HG03060 (cell line): ENCODE results near the gene BBS2.

Source experiments
- ATAC-seq: cut with Tn5 transposase; IDR thresholded peaks from one replicate; pipeline ENCODE4 v1.9.1; 2021; ENCODE audit warnings: low read depth, moderate number of reproducible peaks; ENCODE audit not compliant: unreplicated experiment

The BBS2 gene

GRCh38 chr16:56519459-56520250 is at the start of gene BBS2:
Gene BBS2, minus strand, starts transcription at chr16:56520024. Its CDS starts 162 bp downstream, at chr16:56519862.
- peak; percentile 51 for ATAC-seq

- no peak for ATAC-seq
Observed at GRCh38 chr16:56564793-56565477, 45.1 kb upstream of the BBS2 start, which contains the start of gene MT4. Gene MT4, plus strand, starts transcription at chr16:56565073. Its CDS starts 56 bp downstream, at chr16:56565129.

- ATAC-seq: no peak
Observed at GRCh38 chr16:56561126-56561525, 41.3 kb upstream of the BBS2 start.

- ATAC-seq: no peak
Observed at GRCh38 chr16:56560447-56560846, 40.6 kb upstream of the BBS2 start.

GRCh38 chr16:56559109-56559508 is 39.3 kb upstream of the BBS2 start:
- ATAC-seq: no peak

- ATAC-seq: no peak
Observed at GRCh38 chr16:56558024-56558747, 38.4 kb upstream of the BBS2 start.

GRCh38 chr16:56554441-56554840 is 34.6 kb upstream of the BBS2 start:
- no peak for ATAC-seq

GRCh38 chr16:56551796-56552738 is 32.2 kb upstream of the BBS2 start:
- no peak for ATAC-seq

- ATAC-seq: no peak
Observed at GRCh38 chr16:56549744-56550385, 30.0 kb upstream of the BBS2 start.

- no peak for ATAC-seq
Observed at GRCh38 chr16:56549161-56549560, 29.3 kb upstream of the BBS2 start.

- ATAC-seq: no peak
Observed at GRCh38 chr16:56547949-56548567, 28.2 kb upstream of the BBS2 start.

- ATAC-seq: no peak
Observed at GRCh38 chr16:56547120-56547948, 27.5 kb upstream of the BBS2 start.

- no peak for ATAC-seq
Observed at GRCh38 chr16:56542039-56542438, 22.2 kb upstream of the BBS2 start.

GRCh38 chr16:56539656-56540055 is 19.8 kb upstream of the BBS2 start:
- no peak for ATAC-seq

GRCh38 chr16:56538331-56538730 is 18.5 kb upstream of the BBS2 start:
- no peak for ATAC-seq

- no peak for ATAC-seq
Observed at GRCh38 chr16:56534847-56535383, 15.1 kb upstream of the BBS2 start.

- no peak for ATAC-seq
Observed at GRCh38 chr16:56532714-56533113, 12.9 kb upstream of the BBS2 start.

- no peak for ATAC-seq
Observed at GRCh38 chr16:56530872-56531271, 11.0 kb upstream of the BBS2 start.
